ENCODE measurements around the gene TMEM120B. TPM values are rescaled to one million over a fixed set of nuclear protein-coding genes. Genes with fewer than 3 reads are reported as not detected.

TMEM120B gene
- polyA plus RNA-seq, 1 donor from 2014 or later = 9.8 TPM

- H3K9me3 ChIP-seq (ENCODE audit: low read length) = no peaks in the 10 kb centered on the region
- no peak overlapping the region for H3K4me2 ChIP-seq (ENCODE audit: low read length)
- no peak overlapping the region for H3K27ac ChIP-seq (ENCODE audit: low read length)
- no peaks in the 10 kb centered on the region for H3F3A ChIP-seq (ENCODE audit: insufficient read depth, low read length, poor library complexity, severe bottlenecking)
- no peak overlapping the region for H3K9ac ChIP-seq (ENCODE audit: low read length)
- H3K36me3 ChIP-seq (ENCODE audit: insufficient read depth, low read length) = no peaks in the 10 kb centered on the region
- no peaks in the 10 kb centered on the region for H3K79me2 ChIP-seq (replicated peaks; ENCODE audit: insufficient read depth, low read length)
- H2AFZ ChIP-seq (ENCODE audit: low read depth, low read length) = no peak overlapping the region
- no peaks in the 10 kb centered on the region for H3K9me2 ChIP-seq (ENCODE audit: insufficient read depth, low read length)
- TF ChIP-seq SMC3 (conservative IDR thresholded peaks at IDR 0.05; ENCODE audit: poor library complexity) (no peak), CTCF (IDR thresholded peaks at IDR 0.05; ENCODE audit: poor library complexity, severe bottlenecking) (no peak), RAD21 (conservative IDR thresholded peaks at IDR 0.05) (no peak), POLR2AphosphoS5 (IDR thresholded peaks at IDR 0.05) (no peak), EZH2 (IDR thresholded peaks at IDR 0.05; ENCODE audit: borderline replicate concordance, insufficient read depth, low read length, poor library complexity, severe bottlenecking) (no peak), MXI1 (conservative IDR thresholded peaks at IDR 0.05; ENCODE audit: poor library complexity, severe bottlenecking) (no peak), TAF1 (IDR thresholded peaks at IDR 0.05; ENCODE audit: low read depth) (no peak), REST (IDR thresholded peaks at IDR 0.05; ENCODE audit: borderline replicate concordance) (no peak)
- no peaks in the 10 kb centered on the region for H3K27me3 ChIP-seq (ENCODE audit: insufficient read depth, low read depth, low read length)
- no peaks in the 10 kb centered on the region for H4K20me1 ChIP-seq (ENCODE audit: insufficient read depth)
- H3K4me3 ChIP-seq (ENCODE audit: low read length) = no peak overlapping the region
These were observed 18.9 kb downstream of the TMEM120B start for GRCh38 chr12:121731473-121731872.

- no peak overlapping the region for H2AFZ ChIP-seq (ENCODE audit: low read depth, low read length)
- no peaks in the 10 kb centered on the region for H3K36me3 ChIP-seq (ENCODE audit: insufficient read depth, low read length)
- H3K9me2 ChIP-seq (ENCODE audit: insufficient read depth, low read length) = no peaks in the 10 kb centered on the region
- no peaks in the 10 kb centered on the region for H3K79me2 ChIP-seq (replicated peaks; ENCODE audit: insufficient read depth, low read length)
- no peaks in the 10 kb centered on the region for H3K27me3 ChIP-seq (ENCODE audit: insufficient read depth, low read depth, low read length)
- no peaks in the 10 kb centered on the region for H3F3A ChIP-seq (ENCODE audit: insufficient read depth, low read length, poor library complexity, severe bottlenecking)
- H3K4me2 ChIP-seq (ENCODE audit: low read length) = no peak overlapping the region
- no peak overlapping the region for H3K27ac ChIP-seq (ENCODE audit: low read length)
- TF ChIP-seq CTCF (IDR thresholded peaks at IDR 0.05; ENCODE audit: poor library complexity, severe bottlenecking) (no peak), SMC3 (conservative IDR thresholded peaks at IDR 0.05; ENCODE audit: poor library complexity) (no peak), POLR2AphosphoS5 (IDR thresholded peaks at IDR 0.05) (no peak), EZH2 (IDR thresholded peaks at IDR 0.05; ENCODE audit: borderline replicate concordance, insufficient read depth, low read length, poor library complexity, severe bottlenecking) (no peak), EP300 (conservative IDR thresholded peaks at IDR 0.05; ENCODE audit: poor library complexity, severe bottlenecking) (no peak), REST (IDR thresholded peaks at IDR 0.05; ENCODE audit: borderline replicate concordance) (no peak), RAD21 (conservative IDR thresholded peaks at IDR 0.05) (no peak), MXI1 (conservative IDR thresholded peaks at IDR 0.05; ENCODE audit: poor library complexity, severe bottlenecking) (no peak), TAF1 (IDR thresholded peaks at IDR 0.05; ENCODE audit: low read depth) (no peak)
- H3K4me3 ChIP-seq (ENCODE audit: low read length) = no peak overlapping the region
- no peaks in the 10 kb centered on the region for H3K9me3 ChIP-seq (ENCODE audit: low read length)
- no peak overlapping the region for H3K9ac ChIP-seq (ENCODE audit: low read length)
- H4K20me1 ChIP-seq (ENCODE audit: insufficient read depth) = no peaks in the 10 kb centered on the region
These were observed 21.3 kb downstream of the TMEM120B start for GRCh38 chr12:121733849-121734248.
